ENCODE data around the gene CCDC63. TPM values are rescaled to one million over a fixed set of nuclear protein-coding genes. Genes with fewer than 3 reads are reported as not detected.
A peak's percentile ranks its signal among the peaks of the same experiment; 100 is the strongest.

The CCDC63 gene
- total and polyA plus RNA-seq, 2 of the 13 experiments (the other 11 are each of a cell fraction or from before 2014, with no cell fraction given) = not detected

GRCh38 chr12:110885152-110885840 is 38.5 kb downstream of the CCDC63 start:
- H3K9ac ChIP-seq (ENCODE audit: insufficient read depth, low read depth, low read length) = no peak overlapping the region
- no peaks in the 10 kb centered on the region for H3K79me2 ChIP-seq (ENCODE audit: insufficient read depth, low read length)
- WGBS (ENCODE audit: low lambda C conversion rate) = 12% methylated on average over 6 of the region's 6 CpGs
- ATAC-seq = no peak
- H3K9me3 ChIP-seq (ENCODE audit: low read length) = no peaks in the 10 kb centered on the region
- no peaks in the 10 kb centered on the region for H4K20me1 ChIP-seq (ENCODE audit: insufficient read depth, low read length)
- ChIA-PET CTCF (ENCODE audit: low intra/inter-chr PET ratio, low total read pairs) (no interaction called here), POLR2A (no interaction called here)
- DNase-seq (ENCODE audit: low spot score) = no peak
- intact Hi-C loops (cut with micrococcal nuclease; ENCODE audit: unreplicated experiment) = loop anchor here (5.0 kb wide), 2 partner anchors 188 to 273 kb away; partner anchors contain the start of gene TCTN1
- no peaks in the 10 kb centered on the region for H3K27me3 ChIP-seq (ENCODE audit: control insufficient read depth in 1 of 2, insufficient read depth in 2 of 2, low read length in 2 of 2)
- no peak for TF ChIP-seq ZNF724P (CRISPR knock-in tag; IDR thresholded peaks at IDR 0.05; ENCODE audit: borderline replicate concordance)
- no peak overlapping the region for H3K27ac ChIP-seq (ENCODE audit: extremely low read length, insufficient read depth, low read length)
- in situ Hi-C loops (cut with HindIII; ENCODE audit: extremely low pct_ligation_motif_present, low pct_unique_long_range_greater_than_20kb) = no loop called here
- H2AFZ ChIP-seq (ENCODE audit: low read length) = no peak overlapping the region
- no peaks in the 10 kb centered on the region for H3K4me1 ChIP-seq (ENCODE audit: insufficient read depth, low read length)
- H3K4me2 ChIP-seq (ENCODE audit: low read depth, low read length) = no peak overlapping the region
- H3K4me3 ChIP-seq (replicated peaks in 1 of 3; ENCODE audit: insufficient read depth in 1 of 3, low read depth in 2 of 3, low read length in 3 of 3) = no peak overlapping the region
- no peaks in the 10 kb centered on the region for H3K36me3 ChIP-seq (replicated peaks in 1 of 2; ENCODE audit: control insufficient read depth in 1 of 2, insufficient read depth in 2 of 2, low read length in 2 of 2)
- BruUV-seq (replicated peaks) = no TSS peak
- no peak for FAIRE-seq

- H3K9me3 ChIP-seq (ENCODE audit: low read length) = no peaks in the 10 kb centered on the region
- no peak overlapping the region for H2AFZ ChIP-seq (ENCODE audit: low read length)
- no peak overlapping the region for H3K4me2 ChIP-seq (ENCODE audit: low read depth, low read length)
- H3K27ac ChIP-seq (ENCODE audit: extremely low read length, insufficient read depth, low read length) = no peak overlapping the region
- ChIA-PET POLR2A (no interaction called here), CTCF (ENCODE audit: low intra/inter-chr PET ratio, low total read pairs) (interaction anchor here (1.0 to 1.2 kb wide), 4 partner anchors 61 to 336 kb away, joined by 3 to 4 read pairs (median 4); no protein-coding TSS in a partner anchor)
- no peaks in the 10 kb centered on the region for H3K79me2 ChIP-seq (ENCODE audit: insufficient read depth, low read length)
- ATAC-seq = no peak
- FAIRE-seq = no peak
- no TSS peak for BruUV-seq (replicated peaks)
- H3K36me3 ChIP-seq (replicated peaks in 1 of 2; ENCODE audit: control insufficient read depth in 1 of 2, insufficient read depth in 2 of 2, low read length in 2 of 2) = no peaks in the 10 kb centered on the region
- H3K4me3 ChIP-seq (replicated peaks in 1 of 3; ENCODE audit: insufficient read depth in 1 of 3, low read depth in 2 of 3, low read length in 3 of 3) = no peak overlapping the region
- TF ChIP-seq, protein P1, sequence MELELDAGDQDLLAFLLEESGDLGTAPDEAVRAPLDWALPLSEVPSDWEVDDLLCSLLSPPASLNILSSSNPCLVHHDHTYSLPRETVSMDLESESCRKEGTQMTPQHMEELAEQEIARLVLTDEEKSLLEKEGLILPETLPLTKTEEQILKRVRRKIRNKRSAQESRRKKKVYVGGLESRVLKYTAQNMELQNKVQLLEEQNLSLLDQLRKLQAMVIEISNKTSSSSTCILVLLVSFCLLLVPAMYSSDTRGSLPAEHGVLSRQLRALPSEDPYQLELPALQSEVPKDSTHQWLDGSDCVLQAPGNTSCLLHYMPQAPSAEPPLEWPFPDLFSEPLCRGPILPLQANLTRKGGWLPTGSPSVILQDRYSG (CRISPR knock-in tag; IDR thresholded peaks at IDR 0.05) = no peak
- TF ChIP-seq KDM5B (CRISPR knock-in tag; IDR thresholded peaks at IDR 0.05; ENCODE audit: borderline replicate concordance) (no peak), ZNF772 (CRISPR knock-in tag; IDR thresholded peaks at IDR 0.05) (no peak), HOXA3 (CRISPR knock-in tag; IDR thresholded peaks at IDR 0.05) (no peak), ZNF777 (CRISPR knock-in tag; IDR thresholded peaks at IDR 0.05) (0 out of 2 replicates have a peak, but pooled peaks have one; percentile 1), ZNF501 (CRISPR knock-in tag; IDR thresholded peaks at IDR 0.05) (0 out of 2 replicates have a peak, but pooled peaks have one; percentile 2), SMAD1 (CRISPR knock-in tag; IDR thresholded peaks at IDR 0.05; ENCODE audit: borderline replicate concordance, low read depth) (no peak), HIVEP1 (CRISPR knock-in tag; IDR thresholded peaks at IDR 0.05) (no peak)
- H4K20me1 ChIP-seq (ENCODE audit: insufficient read depth, low read length) = no peaks in the 10 kb centered on the region
- no peak for DNase-seq (ENCODE audit: low spot score)
- H3K27me3 ChIP-seq (ENCODE audit: control insufficient read depth in 1 of 2, insufficient read depth in 2 of 2, low read length in 2 of 2) = peaks cover 2 to 6% of the 10 kb centered on the region in 2 experiments; a peak in 3 of 5 replicates
- in situ Hi-C loops (cut with HindIII; ENCODE audit: extremely low pct_ligation_motif_present, low pct_unique_long_range_greater_than_20kb) (no loop called here), intact Hi-C loops (cut with micrococcal nuclease; ENCODE audit: unreplicated experiment) (loop anchor here (2.0 to 5.0 kb wide), 3 partner anchors 62 to 276 kb away; partner anchors contain the start of gene TCTN1)
- WGBS (ENCODE audit: low lambda C conversion rate) = 35% methylated on average over 3 of the region's 5 CpGs
- no peaks in the 10 kb centered on the region for H3K4me1 ChIP-seq (ENCODE audit: insufficient read depth, low read length)
- H3K9ac ChIP-seq (ENCODE audit: insufficient read depth, low read depth, low read length) = no peak overlapping the region
These were observed 41.6 kb downstream of the CCDC63 start for GRCh38 chr12:110888256-110888991.

Measured in HepG2 (cell line).